ENCODE data around the gene RPL22. TPM values are rescaled to one million over a fixed set of nuclear protein-coding genes. Genes with fewer than 3 reads are reported as not detected.

The RPL22 gene
- total RNA-seq, 4 donors from 2014 or later = 149 to 243 (median 178) TPM

DNA sequence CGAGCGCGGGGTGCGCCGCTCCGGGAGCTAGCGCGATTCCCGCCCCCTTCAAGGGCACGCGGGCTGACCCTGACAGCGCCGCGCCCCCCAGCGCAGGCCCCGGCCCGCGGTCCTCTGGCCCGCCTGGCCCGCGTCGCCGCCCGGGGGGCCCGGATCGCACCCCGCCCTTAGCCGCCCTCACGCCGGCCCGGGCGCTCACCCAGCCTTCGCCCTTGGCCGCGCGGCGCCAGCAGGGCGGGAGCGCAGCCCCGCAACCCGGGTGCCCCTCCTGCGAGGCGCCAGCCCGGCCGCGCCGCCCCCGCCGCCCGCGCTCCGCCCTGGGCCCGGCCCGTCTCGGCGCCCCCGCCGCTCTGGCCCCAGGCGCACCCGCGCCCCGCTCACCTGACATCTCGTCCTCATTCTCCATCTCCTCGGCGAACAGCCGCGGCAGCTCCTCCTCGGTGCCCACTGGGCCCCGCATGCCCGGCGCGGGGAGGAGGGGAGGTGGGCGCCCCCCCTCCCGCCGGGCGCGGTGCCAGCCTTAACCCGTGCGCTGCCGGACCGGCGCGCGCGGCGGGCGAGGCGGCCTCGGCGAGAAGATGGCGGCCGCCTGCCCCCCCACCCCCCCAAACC lies 19.7 kb downstream of the RPL22 start:
- no peak for TF ChIP-seq CTCF (IDR thresholded peaks at IDR 0.05; ENCODE audit: low read depth)

DNA sequence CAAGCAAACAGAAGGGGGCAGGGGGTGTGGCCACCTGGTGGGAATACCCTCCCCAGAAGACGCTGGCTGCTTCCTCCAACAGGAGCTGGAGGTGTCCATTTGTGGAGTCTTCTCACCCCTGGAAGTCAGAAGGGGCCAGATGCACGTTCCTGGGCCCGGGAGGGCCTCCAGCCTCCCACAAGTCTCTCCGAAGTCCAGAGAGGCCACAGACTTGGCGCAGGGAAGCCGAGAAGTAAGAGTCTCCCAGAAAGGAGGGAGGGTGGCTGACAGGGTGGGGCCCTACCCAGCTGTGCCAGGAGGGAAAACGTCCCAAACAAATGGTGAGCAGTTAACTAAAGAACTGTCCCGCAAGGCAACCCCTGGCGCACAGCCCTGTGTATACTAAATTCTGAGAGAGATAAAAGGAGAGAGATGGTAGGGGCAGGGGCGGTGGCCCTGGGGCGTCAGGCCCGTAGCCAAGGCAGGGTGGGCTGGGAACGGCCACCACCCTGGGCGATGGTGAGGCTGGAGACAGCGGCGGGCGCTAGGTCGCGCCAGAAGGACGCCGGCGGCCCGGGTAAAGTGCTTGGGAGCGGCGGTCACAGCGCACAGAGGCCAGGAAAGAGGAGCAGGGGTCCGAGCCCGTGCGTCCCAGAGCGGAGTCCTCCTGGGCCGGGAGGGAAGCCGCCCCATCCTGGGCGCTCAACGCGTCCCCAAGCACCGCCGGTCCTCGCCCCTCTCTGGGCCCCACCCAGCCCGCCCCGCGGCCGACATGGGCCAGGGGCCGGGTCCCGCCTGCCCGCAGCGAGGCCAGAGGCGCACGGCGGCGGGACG lies 20.4 kb downstream of the RPL22 start:
- TF ChIP-seq CTCF (IDR thresholded peaks at IDR 0.05; ENCODE audit: low read depth) = no peak

- TF ChIP-seq CTCF (IDR thresholded peaks at IDR 0.05; ENCODE audit: low read depth) = no peak
These were observed 21.6 kb downstream of the RPL22 start for GRCh38 chr1:6177681-6178380.

DNA sequence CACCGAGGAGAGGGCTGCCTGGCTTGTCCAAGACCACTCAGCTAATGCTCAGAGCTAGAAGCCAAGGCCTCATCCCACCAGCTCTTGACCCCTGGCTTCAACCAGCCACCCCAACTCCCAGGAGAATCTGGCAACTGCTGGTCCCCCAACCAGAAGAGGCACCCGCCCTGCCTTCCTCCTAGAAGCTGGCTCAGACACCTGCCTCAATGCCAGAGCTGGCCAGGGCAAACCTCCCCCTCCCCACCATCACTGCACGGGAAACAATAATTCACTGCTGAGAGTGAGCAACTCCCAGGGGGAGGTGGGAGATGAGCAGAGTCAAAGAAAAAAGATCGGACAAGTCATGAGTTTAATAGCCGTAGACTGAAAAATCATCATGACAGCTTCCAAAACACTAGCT lies 22.6 kb downstream of the RPL22 start:
- no peak for TF ChIP-seq CTCF (IDR thresholded peaks at IDR 0.05; ENCODE audit: low read depth)

GRCh38 chr1:6175411-6175828 lies 24.0 kb downstream of the RPL22 start:
- no peak for TF ChIP-seq CTCF (IDR thresholded peaks at IDR 0.05; ENCODE audit: low read depth)

- TF ChIP-seq CTCF (IDR thresholded peaks at IDR 0.05; ENCODE audit: low read depth) = no peak
These were observed 24.6 kb downstream of the RPL22 start for GRCh38 chr1:6174621-6175410.

Data from subcutaneous adipose tissue (tissue), 4 donors.